Stimulated activated CD8-positive, alpha-beta memory T cell treated with anti-CD3 and anti-CD28 coated beads, Interleukin-4, amount 100 ng/mL, for 1 hour (primary cell): ENCODE measurements around the gene GPATCH11.

ENCODE experiments used
- DNase-seq, 2 donors: peaks; one replicate each; pipeline ENCODE4 v3.0.0-alpha.2; 2020; ENCODE audit warnings: low read depth in 2 of 2, low spot score in 1 of 2

Gene GPATCH11

GRCh38 chr2:37105150-37105549 lies 20.8 kb downstream of the GPATCH11 start:
- no peak for DNase-seq

- no peak for DNase-seq
Measured at GRCh38 chr2:37109523-37109922, 25.2 kb downstream of the GPATCH11 start.

- DNase-seq, result no peak
Measured at GRCh38 chr2:37110306-37111212, 26.2 kb downstream of the GPATCH11 start.

- no peak for DNase-seq
Measured at GRCh38 chr2:37111958-37112357, 27.6 kb downstream of the GPATCH11 start.

GRCh38 chr2:37117566-37117965 lies 33.2 kb downstream of the GPATCH11 start:
- no peak for DNase-seq

- no peak for DNase-seq
Measured at GRCh38 chr2:37119157-37119556, 34.8 kb downstream of the GPATCH11 start.

GRCh38 chr2:37125416-37125815 lies 41.1 kb downstream of the GPATCH11 start:
- DNase-seq, result no peak

GRCh38 chr2:37132914-37133313 lies 48.6 kb downstream of the GPATCH11 start:
- no peak for DNase-seq

GRCh38 chr2:37142546-37142945 lies 58.2 kb downstream of the GPATCH11 start:
- no peak for DNase-seq

- DNase-seq, result no peak
Measured at GRCh38 chr2:37143974-37144373, 59.7 kb downstream of the GPATCH11 start.

GRCh38 chr2:37146062-37146461 lies 61.7 kb downstream of the GPATCH11 start:
- no peak for DNase-seq

GRCh38 chr2:37148325-37148724 lies 64.0 kb downstream of the GPATCH11 start:
- DNase-seq, result no peak
